Spleen (tissue), 7 donors: ENCODE data around the gene FLT4.

Experiments
- CTCF ChIP-seq, 11 experiments: fragments of 200-600 bp in 7 of 11; fragments of 450-650 bp in 4 of 11; sonication (generic) in 4 of 11; IDR thresholded peaks in 8 of 11; conservative IDR thresholded peaks in 3 of 11; 1 replicate in 7 of 11; 2 replicates in 4 of 11; pipeline versions ENCODE4 v1.4.0 to v1.8.0; 2016 to 2021; ENCODE audit warnings: antibody characterized with exemption in 11 of 11, inconsistent platforms in 4 of 11, mild to moderate bottlenecking in 1 of 11
- POLR2A ChIP-seq, 3 donors: fragments of 450-650 bp; IDR thresholded peaks; one replicate each; pipeline ENCODE4 v1.5.1; 2017; ENCODE audit warnings: antibody characterized with exemption in 3 of 3, mild to moderate bottlenecking in 1 of 3
- POLR2AphosphoS5 ChIP-seq, 3 donors: sonication (generic); formaldehyde crosslinking; IDR thresholded peaks; one replicate each; pipeline ENCODE4 v1.5.1; 2017; ENCODE audit warnings: antibody characterized with exemption in 3 of 3
- donor health status: DM: no; HTN: no; CAD: no; lungs with moderate emphysema.
- donor health status: DM: no; HTN: no; CAD: no.
- donor health status: DM: no; HTN: no; CAD: no.

DNA sequence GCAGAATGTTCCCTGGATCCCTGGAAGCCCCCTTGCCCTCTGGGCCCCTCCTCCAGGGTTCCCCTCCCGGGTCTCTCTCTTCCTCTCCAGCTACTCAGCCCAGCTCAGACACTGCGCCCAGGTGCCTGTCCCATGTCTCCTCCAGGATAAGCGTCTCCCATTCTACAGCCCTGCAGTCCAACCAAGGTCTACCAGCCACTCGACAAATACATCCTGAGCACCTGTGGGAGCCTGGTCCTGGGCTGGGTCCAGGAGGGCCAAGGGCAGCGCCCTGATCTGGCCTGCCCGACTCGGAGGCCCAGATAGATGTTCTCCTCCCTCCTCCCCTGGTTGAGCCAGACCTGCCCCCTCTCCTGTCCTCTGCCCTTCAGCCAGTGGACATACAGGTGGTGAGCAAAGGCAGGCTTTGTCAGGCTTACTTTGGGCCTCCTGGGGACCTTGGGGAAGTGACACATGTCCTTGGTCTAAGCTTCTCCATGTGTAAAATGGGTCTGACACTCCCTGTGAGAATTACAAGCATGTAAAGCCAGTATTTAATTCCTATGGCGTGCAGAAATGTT, 1.4 kb downstream of the FLT4 start:
- TF ChIP-seq POLR2AphosphoS5 (IDR thresholded peaks at IDR 0.05): no peak
- TF ChIP-seq CTCF (IDR thresholded peaks at IDR 0.05 in 8 of 11, conservative IDR thresholded peaks at IDR 0.05 in 3 of 11): no peak
- no peak for TF ChIP-seq POLR2A (IDR thresholded peaks at IDR 0.05)
